HEK293T (cell line): ENCODE measurements around the gene FAM200A.
"Not testable (repeated sequence)": the region's sequence is repeated elsewhere in the genome, so short reads cannot be mapped to it uniquely, and the experiment has no call there.

Experiments used
- ARNT ChIP-seq: fragments of 450-650 bp; IDR thresholded peaks from 2 replicates; pipeline ENCODE4 v1.6.1; 2017; ENCODE audit warnings: mild to moderate bottlenecking
- BHLHE40 ChIP-seq: fragments of 450-650 bp; IDR thresholded peaks from 2 replicates; pipeline ENCODE4 v1.6.1; 2016; ENCODE audit warnings: mild to moderate bottlenecking, moderate library complexity, borderline replicate concordance
- ELF4 ChIP-seq: fragments of 450-650 bp; IDR thresholded peaks from 2 replicates; pipeline ENCODE4 v1.6.1; 2017; ENCODE audit warnings: antibody characterized with exemption
- FOXK2 ChIP-seq: fragments of 450-650 bp; IDR thresholded peaks from 2 replicates; pipeline ENCODE4 v1.6.1; 2016; ENCODE audit warnings: mild to moderate bottlenecking
- FOXM1 ChIP-seq: fragments of 450-650 bp; IDR thresholded peaks from 2 replicates; pipeline ENCODE4 v1.6.1; 2017; ENCODE audit warnings: mild to moderate bottlenecking, borderline replicate concordance
- LEF1 ChIP-seq: fragments of 450-650 bp; IDR thresholded peaks from 2 replicates; pipeline ENCODE4 v1.6.1; 2017; ENCODE audit warnings: mild to moderate bottlenecking, borderline replicate concordance
- SP1 ChIP-seq: fragments of 450-650 bp; IDR thresholded peaks from 2 replicates; pipeline ENCODE4 v1.6.1; 2017
- TARDBP ChIP-seq: fragments of 450-650 bp; IDR thresholded peaks from 2 replicates; pipeline ENCODE4 v1.6.1; 2016
- ZNF384 ChIP-seq: fragments of 450-650 bp; IDR thresholded peaks from 2 replicates; pipeline ENCODE4 v1.6.1; 2016

GRCh38 chr7:99580778-99581332, 28.9 kb upstream of the FAM200A start:
- not testable (repeated sequence) for TF ChIP-seq ZNF384, SP1, FOXK2, FOXM1, TARDBP, BHLHE40, LEF1, ELF4, ARNT
